ENCODE results near the gene ADK.

GRCh38 chr10:74684462-74684861 is 533.4 kb downstream of the ADK start:
- no peak for TF ChIP-seq USF2 (IDR thresholded peaks at IDR 0.05; ENCODE audit: low read depth, low read length)
- TF ChIP-seq RAD21 (IDR thresholded peaks at IDR 0.05; ENCODE audit: low read length): no peak
- no peak for TF ChIP-seq CTCF (conservative IDR thresholded peaks at IDR 0.05; ENCODE audit: low read depth, low read length)
- no peak for TF ChIP-seq RCOR1 (IDR thresholded peaks at IDR 0.05; ENCODE audit: insufficient replicate concordance, low read length)
- TF ChIP-seq CEBPB (IDR thresholded peaks at IDR 0.05; ENCODE audit: low read depth, low read length): no peak
- no peak for TF ChIP-seq POLR2A (IDR thresholded peaks at IDR 0.05; ENCODE audit: low read depth, low read length)
- TF ChIP-seq FOS (IDR thresholded peaks at IDR 0.05; ENCODE audit: low read depth, low read length): no peak
- no peak for TF ChIP-seq MAZ (IDR thresholded peaks at IDR 0.05; ENCODE audit: borderline replicate concordance, low read depth, low read length)
- no peak for TF ChIP-seq ELK1 (IDR thresholded peaks at IDR 0.05; ENCODE audit: borderline replicate concordance, low read depth, low read length)
- no peak for TF ChIP-seq MAFK (IDR thresholded peaks at IDR 0.05; ENCODE audit: low read depth, low read length)
- TF ChIP-seq BHLHE40 (IDR thresholded peaks at IDR 0.05; ENCODE audit: low read depth, low read length): no peak

All from IMR-90 (cell line).